ENCODE data around the gene TDRD7.

DNA sequence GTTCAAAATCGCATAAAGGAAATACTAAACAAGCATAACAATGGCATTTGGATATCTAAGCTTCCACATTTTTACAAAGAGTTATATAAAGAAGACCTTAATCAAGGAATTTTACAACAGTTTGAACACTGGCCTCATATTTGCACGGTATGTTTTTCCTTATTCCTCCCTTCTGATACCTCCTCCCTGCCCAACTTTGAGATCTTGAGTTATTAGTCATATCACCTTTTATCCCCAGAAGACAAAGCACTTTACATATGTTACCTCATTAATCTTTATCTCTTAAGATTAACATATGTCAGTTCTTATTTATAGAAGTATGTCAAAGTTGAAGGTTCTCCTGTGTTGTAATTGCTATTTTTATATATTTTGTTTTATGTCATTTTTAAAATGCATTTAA, 29.8 kb downstream of the TDRD7 start:
- TF ChIP-seq, protein P1, sequence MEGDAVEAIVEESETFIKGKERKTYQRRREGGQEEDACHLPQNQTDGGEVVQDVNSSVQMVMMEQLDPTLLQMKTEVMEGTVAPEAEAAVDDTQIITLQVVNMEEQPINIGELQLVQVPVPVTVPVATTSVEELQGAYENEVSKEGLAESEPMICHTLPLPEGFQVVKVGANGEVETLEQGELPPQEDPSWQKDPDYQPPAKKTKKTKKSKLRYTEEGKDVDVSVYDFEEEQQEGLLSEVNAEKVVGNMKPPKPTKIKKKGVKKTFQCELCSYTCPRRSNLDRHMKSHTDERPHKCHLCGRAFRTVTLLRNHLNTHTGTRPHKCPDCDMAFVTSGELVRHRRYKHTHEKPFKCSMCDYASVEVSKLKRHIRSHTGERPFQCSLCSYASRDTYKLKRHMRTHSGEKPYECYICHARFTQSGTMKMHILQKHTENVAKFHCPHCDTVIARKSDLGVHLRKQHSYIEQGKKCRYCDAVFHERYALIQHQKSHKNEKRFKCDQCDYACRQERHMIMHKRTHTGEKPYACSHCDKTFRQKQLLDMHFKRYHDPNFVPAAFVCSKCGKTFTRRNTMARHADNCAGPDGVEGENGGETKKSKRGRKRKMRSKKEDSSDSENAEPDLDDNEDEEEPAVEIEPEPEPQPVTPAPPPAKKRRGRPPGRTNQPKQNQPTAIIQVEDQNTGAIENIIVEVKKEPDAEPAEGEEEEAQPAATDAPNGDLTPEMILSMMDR (IDR thresholded peaks at IDR 0.05; ENCODE audit: low read depth, low read length) = no peak
- no peak for TF ChIP-seq POLR2A (IDR thresholded peaks at IDR 0.05; ENCODE audit: extremely low read depth, insufficient read length)

Measured in NB4 (cell line).